ENCODE data around the gene ADAMTS17. TPM values are rescaled to one million over a fixed set of nuclear protein-coding genes. Genes with fewer than 3 reads are reported as not detected.

Gene ADAMTS17
- total and polyA plus RNA-seq, 9 donors, result 3.1 to 8.2 (median 5.2) TPM

GRCh38 chr15:99976811-99977271 lies 364.9 kb downstream of the ADAMTS17 start:
- Histone ChIP-seq H3K36me3 (ENCODE audit: control insufficient read depth, insufficient read depth, low read length) (no peaks in the 10 kb centered on the region), H3K27ac (ENCODE audit: low read length) (no peak overlapping the region), H3K4me1 (ENCODE audit: control insufficient read depth, insufficient read depth, low read length) (peaks cover 42% of the 10 kb centered on the region), H3K27me3 (ENCODE audit: control insufficient read depth, insufficient read depth, low read length) (peaks cover 4% of the 10 kb centered on the region), H3K4me3 (ENCODE audit: low read length) (no peak overlapping the region), H3K9me3 (replicated peaks; ENCODE audit: control insufficient read depth, low read depth, low read length) (no peaks in the 10 kb centered on the region)
- DNase-seq, result no peak
- 53% methylated on average over 5 of the region's 9 CpGs for WGBS (ENCODE audit: insufficient coverage)

- Histone ChIP-seq H3K27me3 (ENCODE audit: control insufficient read depth, insufficient read depth, low read length) (peaks cover 4% of the 10 kb centered on the region), H3K36me3 (ENCODE audit: control insufficient read depth, insufficient read depth, low read length) (no peaks in the 10 kb centered on the region), H3K4me3 (ENCODE audit: low read length) (no peak overlapping the region), H3K27ac (ENCODE audit: low read length) (no peak overlapping the region), H3K4me1 (ENCODE audit: control insufficient read depth, insufficient read depth, low read length) (peaks cover 40% of the 10 kb centered on the region), H3K9me3 (replicated peaks; ENCODE audit: control insufficient read depth, low read depth, low read length) (no peaks in the 10 kb centered on the region)
- no peak for DNase-seq
- WGBS (ENCODE audit: insufficient coverage), result 81% methylated on average over 14 of the region's 16 CpGs
These were observed 365.8 kb downstream of the ADAMTS17 start for GRCh38 chr15:99976000-99976399.

DNA sequence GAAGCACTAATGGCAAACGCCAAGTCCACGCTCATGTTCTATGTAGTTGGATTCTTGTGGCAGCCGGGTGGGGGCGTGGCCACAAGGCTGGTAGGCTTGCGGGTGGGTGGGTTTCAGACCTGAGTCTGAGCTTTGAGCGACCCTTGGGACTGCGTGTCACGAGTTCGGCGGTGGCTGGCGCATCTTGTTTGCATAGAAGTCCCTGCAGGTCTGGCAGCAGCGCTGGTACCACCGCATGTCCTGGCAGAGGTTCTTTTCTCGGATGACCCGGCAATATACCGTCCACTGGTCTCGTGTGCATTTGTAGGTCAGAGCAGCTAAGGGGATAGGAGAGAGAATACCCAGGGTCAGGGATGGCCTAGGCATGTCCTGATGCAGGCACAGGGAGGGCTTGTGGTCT lies 367.5 kb downstream of the ADAMTS17 start:
- H3K4me3 ChIP-seq (ENCODE audit: low read length), result no peak overlapping the region
- DNase-seq, result no peak
- peaks cover 1% of the 10 kb centered on the region for H3K27me3 ChIP-seq (ENCODE audit: control insufficient read depth, insufficient read depth, low read length)
- 90% methylated on average over 17 of the region's 17 CpGs for WGBS (ENCODE audit: insufficient coverage)
- H3K36me3 ChIP-seq (ENCODE audit: control insufficient read depth, insufficient read depth, low read length), result no peaks in the 10 kb centered on the region
- H3K4me1 ChIP-seq (ENCODE audit: control insufficient read depth, insufficient read depth, low read length), result peaks cover 32% of the 10 kb centered on the region
- no peaks in the 10 kb centered on the region for H3K9me3 ChIP-seq (replicated peaks; ENCODE audit: control insufficient read depth, low read depth, low read length)
- H3K27ac ChIP-seq (ENCODE audit: low read length), result no peak overlapping the region

DNA sequence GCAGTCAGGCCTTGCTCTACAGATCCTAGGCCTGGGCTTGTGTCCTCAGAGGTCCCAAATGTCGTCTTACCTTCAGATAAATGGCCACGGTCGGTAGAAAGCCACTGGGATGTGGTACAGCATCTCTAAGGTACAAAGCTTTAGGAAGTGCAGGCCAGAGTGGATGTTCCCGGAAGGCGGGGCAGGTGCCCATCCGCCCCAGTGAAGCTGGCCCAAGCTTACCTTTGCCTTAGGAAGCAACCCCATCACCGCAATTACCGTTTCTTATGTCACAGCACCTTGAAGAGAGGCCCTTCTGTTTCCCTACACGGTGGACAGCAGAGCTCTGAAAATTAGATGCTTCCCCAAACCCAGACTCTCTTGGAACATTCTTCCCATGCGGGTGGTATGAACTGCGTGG lies 368.4 kb downstream of the ADAMTS17 start:
- Histone ChIP-seq H3K36me3 (ENCODE audit: control insufficient read depth, insufficient read depth, low read length) (no peaks in the 10 kb centered on the region), H3K27me3 (ENCODE audit: control insufficient read depth, insufficient read depth, low read length) (no peaks in the 10 kb centered on the region), H3K4me3 (ENCODE audit: low read length) (no peak overlapping the region), H3K9me3 (replicated peaks; ENCODE audit: control insufficient read depth, low read depth, low read length) (no peaks in the 10 kb centered on the region), H3K27ac (ENCODE audit: low read length) (no peak overlapping the region), H3K4me1 (ENCODE audit: control insufficient read depth, insufficient read depth, low read length) (peaks cover 29% of the 10 kb centered on the region)
- WGBS (ENCODE audit: insufficient coverage), result 90% methylated on average over 11 of the region's 11 CpGs
- DNase-seq, result no peak

DNA sequence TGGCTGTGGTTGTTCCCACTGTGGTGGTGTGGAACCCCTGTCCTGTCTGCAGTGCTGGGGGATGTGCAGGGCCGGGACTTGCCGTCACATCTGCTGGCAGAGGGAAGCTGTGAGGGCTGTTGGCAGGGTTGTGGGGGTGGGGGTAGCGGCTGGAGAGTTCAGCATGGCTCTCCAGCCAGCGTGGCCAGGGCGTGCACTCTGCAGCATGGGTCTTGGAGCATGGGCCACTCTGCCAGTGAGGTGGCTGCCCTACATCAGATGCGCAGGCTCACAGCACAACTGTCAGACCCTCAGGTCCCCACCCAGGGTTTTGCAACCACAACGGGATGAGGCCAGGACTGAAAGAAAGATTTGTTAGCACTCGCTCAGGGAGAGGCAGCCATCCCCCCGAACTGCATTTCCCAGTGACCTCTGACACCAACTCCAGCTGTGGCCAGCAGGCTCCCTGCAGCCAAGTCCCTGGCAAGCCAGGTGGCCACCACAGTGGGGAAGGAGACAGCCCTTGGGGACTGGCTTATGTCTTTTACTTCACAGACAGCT lies 370.8 kb downstream of the ADAMTS17 start:
- Histone ChIP-seq H3K9me3 (replicated peaks; ENCODE audit: control insufficient read depth, low read depth, low read length) (no peaks in the 10 kb centered on the region), H3K4me1 (ENCODE audit: control insufficient read depth, insufficient read depth, low read length) (peaks cover 13% of the 10 kb centered on the region), H3K27me3 (ENCODE audit: control insufficient read depth, insufficient read depth, low read length) (no peaks in the 10 kb centered on the region), H3K27ac (ENCODE audit: low read length) (no peak overlapping the region), H3K4me3 (ENCODE audit: low read length) (no peak overlapping the region), H3K36me3 (ENCODE audit: control insufficient read depth, insufficient read depth, low read length) (no peaks in the 10 kb centered on the region)
- WGBS (ENCODE audit: insufficient coverage), result 41% methylated on average over 7 of the region's 9 CpGs
- DNase-seq, result peak; percentile 38

- H3K27me3 ChIP-seq (ENCODE audit: control insufficient read depth, insufficient read depth, low read length), result no peaks in the 10 kb centered on the region
- H3K9me3 ChIP-seq (replicated peaks; ENCODE audit: control insufficient read depth, low read depth, low read length), result no peaks in the 10 kb centered on the region
- H3K4me1 ChIP-seq (ENCODE audit: control insufficient read depth, insufficient read depth, low read length), result peaks cover 11% of the 10 kb centered on the region
- H3K36me3 ChIP-seq (ENCODE audit: control insufficient read depth, insufficient read depth, low read length), result no peaks in the 10 kb centered on the region
- 82% methylated on average over 8 of the region's 8 CpGs for WGBS (ENCODE audit: insufficient coverage)
- no peak for DNase-seq
- H3K4me3 ChIP-seq (ENCODE audit: low read length), result no peak overlapping the region
- no peak overlapping the region for H3K27ac ChIP-seq (ENCODE audit: low read length)
These were observed 372.4 kb downstream of the ADAMTS17 start for GRCh38 chr15:99969261-99969920.

DNA sequence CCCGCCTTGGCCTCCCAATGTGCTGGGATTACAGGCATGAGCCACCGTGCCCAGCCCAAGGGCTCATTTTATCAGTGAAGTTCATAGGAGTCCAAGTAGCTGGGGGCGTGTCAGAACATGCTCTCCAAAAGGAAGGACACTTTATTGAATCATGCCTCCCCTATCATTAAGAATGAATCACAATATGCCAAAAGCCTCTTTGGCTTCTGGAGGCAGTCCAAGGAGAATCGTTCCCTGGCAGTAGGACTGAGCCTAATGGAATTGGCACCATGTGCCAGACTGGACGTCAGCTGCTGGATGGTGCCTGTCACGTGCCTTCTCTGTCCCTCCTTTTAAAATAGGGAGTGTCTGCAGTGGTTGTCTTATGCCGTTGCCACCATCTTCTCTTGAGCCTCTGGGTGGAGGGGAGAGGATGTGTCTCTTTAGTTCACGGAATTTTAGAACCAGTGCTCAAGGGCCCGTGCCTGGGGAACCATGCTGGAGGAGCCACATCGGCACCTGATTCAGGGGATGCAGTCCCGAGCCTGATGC lies 373.9 kb downstream of the ADAMTS17 start:
- DNase-seq, result peak; percentile 45
- Histone ChIP-seq H3K4me1 (ENCODE audit: control insufficient read depth, insufficient read depth, low read length) (peaks cover 11% of the 10 kb centered on the region), H3K27ac (ENCODE audit: low read length) (no peak overlapping the region), H3K36me3 (ENCODE audit: control insufficient read depth, insufficient read depth, low read length) (no peaks in the 10 kb centered on the region), H3K27me3 (ENCODE audit: control insufficient read depth, insufficient read depth, low read length) (no peaks in the 10 kb centered on the region), H3K9me3 (replicated peaks; ENCODE audit: control insufficient read depth, low read depth, low read length) (no peaks in the 10 kb centered on the region), H3K4me3 (ENCODE audit: low read length) (no peak overlapping the region)
- WGBS (ENCODE audit: insufficient coverage), result 85% methylated on average over 8 of the region's 11 CpGs

GRCh38 chr15:99966815-99967214 lies 375.0 kb downstream of the ADAMTS17 start:
- no peak for DNase-seq
- no peak overlapping the region for H3K27ac ChIP-seq (ENCODE audit: low read length)
- H3K27me3 ChIP-seq (ENCODE audit: control insufficient read depth, insufficient read depth, low read length), result no peaks in the 10 kb centered on the region
- no peaks in the 10 kb centered on the region for H3K9me3 ChIP-seq (replicated peaks; ENCODE audit: control insufficient read depth, low read depth, low read length)
- peaks cover 11% of the 10 kb centered on the region for H3K4me1 ChIP-seq (ENCODE audit: control insufficient read depth, insufficient read depth, low read length)
- no peaks in the 10 kb centered on the region for H3K36me3 ChIP-seq (ENCODE audit: control insufficient read depth, insufficient read depth, low read length)
- WGBS (ENCODE audit: insufficient coverage), result 92% methylated on average over 1 of the region's 3 CpGs
- H3K4me3 ChIP-seq (ENCODE audit: low read length), result no peak overlapping the region

- no peaks in the 10 kb centered on the region for H3K9me3 ChIP-seq (replicated peaks; ENCODE audit: control insufficient read depth, low read depth, low read length)
- 100% methylated on average over 1 of the region's 7 CpGs for WGBS (ENCODE audit: insufficient coverage)
- H3K27ac ChIP-seq (ENCODE audit: low read length), result no peak overlapping the region
- H3K4me3 ChIP-seq (ENCODE audit: low read length), result no peak overlapping the region
- H3K4me1 ChIP-seq (ENCODE audit: control insufficient read depth, insufficient read depth, low read length), result peaks cover 3% of the 10 kb centered on the region
- H3K36me3 ChIP-seq (ENCODE audit: control insufficient read depth, insufficient read depth, low read length), result no peaks in the 10 kb centered on the region
- H3K27me3 ChIP-seq (ENCODE audit: control insufficient read depth, insufficient read depth, low read length), result no peaks in the 10 kb centered on the region
- no peak for DNase-seq
These were observed 376.4 kb downstream of the ADAMTS17 start for GRCh38 chr15:99965376-99965775.

DNA sequence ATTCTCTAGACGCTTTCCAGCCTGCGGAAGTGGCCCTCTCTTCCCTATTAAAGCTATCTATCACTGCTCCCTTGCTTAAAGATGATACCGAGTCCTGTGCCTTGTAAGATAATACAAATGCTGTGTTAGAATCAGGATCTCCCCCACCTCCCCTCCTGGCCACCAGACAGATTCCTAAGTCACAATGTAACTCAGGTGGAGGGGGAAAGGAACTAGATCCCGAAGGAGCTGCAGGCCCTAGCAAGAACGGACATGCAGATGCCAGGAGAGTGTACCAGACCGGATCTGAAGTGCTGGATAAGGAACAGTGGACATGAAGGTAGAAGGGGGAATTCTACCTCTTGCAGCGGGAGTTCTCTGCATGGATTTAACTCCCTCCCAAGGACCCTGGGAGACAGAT lies 377.8 kb downstream of the ADAMTS17 start:
- Histone ChIP-seq H3K36me3 (ENCODE audit: control insufficient read depth, insufficient read depth, low read length) (no peaks in the 10 kb centered on the region), H3K27me3 (ENCODE audit: control insufficient read depth, insufficient read depth, low read length) (no peaks in the 10 kb centered on the region), H3K4me1 (ENCODE audit: control insufficient read depth, insufficient read depth, low read length) (peaks cover 3% of the 10 kb centered on the region), H3K9me3 (replicated peaks; ENCODE audit: control insufficient read depth, low read depth, low read length) (no peaks in the 10 kb centered on the region), H3K4me3 (ENCODE audit: low read length) (no peak overlapping the region), H3K27ac (ENCODE audit: low read length) (no peak overlapping the region)
- DNase-seq, result no peak
- 85% methylated on average over 4 of the region's 7 CpGs for WGBS (ENCODE audit: insufficient coverage)
